GM23338 (cell line): ENCODE measurements around the gene ECHDC3. TPM values are rescaled to one million over a fixed set of nuclear protein-coding genes. Genes with fewer than 3 reads are reported as not detected.

Source experiments
- ATAC-seq: fragments of 200-7000 bp; cut with Tn5 transposase; 3 replicates; pipeline ENCODE4 v1.9.1; 2020
- DNase-seq: peaks from one replicate; pipeline ENCODE4 v3.0.0-alpha.2; 2015; ENCODE audit warnings: low spot score
- H2AFZ ChIP-seq: fragments of 200-600 bp; sonication (generic); 2 replicates; pipeline ENCODE4 v1.8.0; 2016; ENCODE audit warnings: antibody characterized with exemption, mild to moderate bottlenecking, moderate library complexity
- H3F3A ChIP-seq: fragments of 200-600 bp; sonication (generic); replicated peaks from 2 replicates; pipeline ENCODE4 v1.8.0; 2017; ENCODE audit warnings: antibody characterized with exemption, mixed run types, low read depth
- H3K27ac ChIP-seq: fragments of 200-600 bp; sonication (generic); 2 replicates; pipeline ENCODE4 v1.6.1; 2016; ENCODE audit warnings: low read depth
- H3K27me3 ChIP-seq: fragments of 200-600 bp; sonication (generic); 2 replicates; pipeline ENCODE4 v1.8.0; 2016; ENCODE audit warnings: mild to moderate bottlenecking, mixed run types, moderate library complexity; ENCODE audit not compliant: insufficient read depth
- H3K36me3 ChIP-seq: fragments of 200-600 bp; sonication (generic); 2 replicates; pipeline ENCODE4 v1.8.0; 2016; ENCODE audit warnings: mild to moderate bottlenecking; ENCODE audit not compliant: insufficient read depth
- H3K4me1 ChIP-seq: fragments of 200-600 bp; sonication (generic); 2 replicates; pipeline ENCODE4 v1.8.0; 2016; ENCODE audit warnings: mild to moderate bottlenecking, moderate library complexity; ENCODE audit not compliant: insufficient read depth
- H3K4me2 ChIP-seq: fragments of 200-600 bp; sonication (generic); 2 replicates; pipeline ENCODE4 v1.7.1; 2017; ENCODE audit warnings: mixed run types
- H3K4me3 ChIP-seq: fragments of 200-600 bp; sonication (generic); 2 replicates; pipeline ENCODE4 v1.6.1; 2016; ENCODE audit warnings: mixed run types
- H3K79me2 ChIP-seq: fragments of 200-600 bp; sonication (generic); replicated peaks from 2 replicates; pipeline ENCODE4 v1.8.0; 2017; ENCODE audit warnings: mild to moderate bottlenecking; ENCODE audit not compliant: insufficient read depth
- H3K9me2 ChIP-seq: fragments of 200-600 bp; sonication (generic); 2 replicates; pipeline ENCODE4 v1.8.0; 2017; ENCODE audit not compliant: insufficient read depth
- H4K20me1 ChIP-seq: fragments of 200-600 bp; sonication (generic); replicated peaks from 2 replicates; pipeline ENCODE4 v1.8.0; 2017; ENCODE audit warnings: mild to moderate bottlenecking; ENCODE audit not compliant: insufficient read depth
- H3K27ac Mint-ChIP-seq: 2 replicates; pipeline ENCODE4 v1.8.0; 2020; ENCODE audit warnings: inconsistent platforms, mild to moderate bottlenecking, moderate library complexity, mixed read lengths
- H3K27me3 Mint-ChIP-seq: 3 replicates; pipeline ENCODE4 v1.8.0; 2022; ENCODE audit warnings: low read depth, mild to moderate bottlenecking, moderate library complexity, mixed read lengths, inconsistent platforms; ENCODE audit not compliant: insufficient read depth, poor library complexity
- H3K36me3 Mint-ChIP-seq: 3 replicates; pipeline ENCODE4 v1.8.0; 2021; ENCODE audit warnings: low read depth, mild to moderate bottlenecking, inconsistent platforms, moderate library complexity, mixed read lengths
- H3K4me1 Mint-ChIP-seq: 3 replicates; pipeline ENCODE4 v1.8.0; 2020; ENCODE audit warnings: mild to moderate bottlenecking, inconsistent platforms, mixed read lengths
- H3K4me3 Mint-ChIP-seq: 3 replicates; pipeline ENCODE4 v1.8.0; 2021; ENCODE audit warnings: moderate library complexity, mild to moderate bottlenecking, inconsistent platforms, mixed read lengths
- H3K9me3 Mint-ChIP-seq: 3 replicates; pipeline ENCODE4 v1.8.0; 2020; ENCODE audit warnings: moderate library complexity, mild to moderate bottlenecking, inconsistent platforms, mixed read lengths
- CREB1 ChIP-seq: fragments of 250-450 bp; sonication (Bioruptor Pico); IDR thresholded peaks from 2 replicates; pipeline ENCODE4 v1.5.0; 2020; ENCODE audit warnings: low read depth, mild to moderate bottlenecking, moderate library complexity
- CTCF ChIP-seq, 2 experiments: fragments of 200-600 bp in 1 of 2; sonication (generic) in 1 of 2; conservative IDR thresholded peaks; 2 replicates each; pipeline versions ENCODE4 v1.5.1 to v1.6.1; 2016 to 2017; ENCODE audit warnings: antibody characterized with exemption in 2 of 2, low read depth in 2 of 2, mild to moderate bottlenecking in 2 of 2, moderate library complexity in 1 of 2
- ETS1 ChIP-seq: IDR thresholded peaks from 2 replicates; pipeline ENCODE4 v1.6.1; 2016; ENCODE audit warnings: antibody characterized with exemption
- EZH2 ChIP-seq: fragments of 200-600 bp; sonication (generic); IDR thresholded peaks from one replicate; pipeline ENCODE4 v1.8.0; 2017; ENCODE audit warnings: antibody characterized with exemption, mild to moderate bottlenecking, low read depth; ENCODE audit not compliant: unreplicated experiment
- EZH2phosphoT487 ChIP-seq: fragments of 200-600 bp; sonication (generic); IDR thresholded peaks from one replicate; pipeline ENCODE4 v1.8.1; 2018; ENCODE audit warnings: antibody characterized with exemption; ENCODE audit not compliant: unreplicated experiment
- JUNB ChIP-seq: IDR thresholded peaks from one replicate; pipeline ENCODE4 v1.6.1; 2016; ENCODE audit warnings: antibody characterized with exemption; ENCODE audit not compliant: unreplicated experiment
- NANOG ChIP-seq: IDR thresholded peaks from 2 replicates; pipeline ENCODE4 v1.6.1; 2016; ENCODE audit warnings: antibody characterized with exemption, borderline replicate concordance
- POLR2AphosphoS5 ChIP-seq: IDR thresholded peaks from 2 replicates; pipeline ENCODE4 v1.6.1; 2016; ENCODE audit warnings: antibody characterized with exemption, low read depth
- REST ChIP-seq: IDR thresholded peaks from one replicate; pipeline ENCODE4 v1.6.1; 2018; ENCODE audit warnings: antibody characterized with exemption; ENCODE audit not compliant: unreplicated experiment
- STAT1 ChIP-seq: IDR thresholded peaks from one replicate; pipeline ENCODE4 v1.6.1; 2016; ENCODE audit warnings: antibody characterized with exemption; ENCODE audit not compliant: unreplicated experiment
- ZNF114 ChIP-seq: fragments of 250-450 bp; sonication (Bioruptor Pico); IDR thresholded peaks from 2 replicates; pipeline ENCODE4 v1.5.0; 2020; ENCODE audit warnings: mild to moderate bottlenecking, moderate library complexity
- ZNF331 ChIP-seq: fragments of 250-450 bp; sonication (Bioruptor Pico); IDR thresholded peaks from 2 replicates; pipeline ENCODE4 v1.5.0; 2020; ENCODE audit warnings: low read depth, mild to moderate bottlenecking, moderate library complexity
- polyA plus RNA-seq: library from polyadenylated mRNA; unstranded; fragments of >200 nt; fragmentation: Nextera tagmentation; extraction: Ambion mirVana; gene quantifications from 2 replicates; pipeline ENCODE4 v1.2.1, GENCODE V29; 2016
- total RNA-seq: library from RNA; depleted of rRNA; stranded (reverse); fragments of >200 nt; shearing (Covaris generic); gene quantifications from 2 replicates; pipeline ENCODE4 v1.2.3, GENCODE V29; 2014

ECHDC3 gene
- total and polyA plus RNA-seq, 2 experiments from 2014 or later = 16.3 to 50.1 TPM

- ATAC-seq (no peak), DNase-seq (no peak)
- H3K4me3 Mint-ChIP-seq = no peak overlapping the region
- H3K27me3 Mint-ChIP-seq = no peaks in the 10 kb centered on the region
- Histone ChIP-seq H3K4me2 (no peak overlapping the region), H2AFZ (no peak overlapping the region), H3K27ac (no peak overlapping the region), H3K36me3 (no peaks in the 10 kb centered on the region), H3K79me2 (no peaks in the 10 kb centered on the region), H3K4me3 (no peak overlapping the region), H3K4me1 (no peaks in the 10 kb centered on the region), H3K9me2 (no peaks in the 10 kb centered on the region), H3K27me3 (no peaks in the 10 kb centered on the region), H4K20me1 (no peaks in the 10 kb centered on the region), H3F3A (no peaks in the 10 kb centered on the region)
- peaks cover 6% of the 10 kb centered on the region; the same call in 2 of the 3 replicates for H3K4me1 Mint-ChIP-seq
- peaks cover 2% of the 10 kb centered on the region; the same call in 1 of the 3 replicates for H3K9me3 Mint-ChIP-seq
- TF ChIP-seq JUNB = no peak
- TF ChIP-seq ZNF331 (CRISPR knock-in tag) = no peak
- no peak for TF ChIP-seq EZH2phosphoT487
- no peak for TF ChIP-seq POLR2AphosphoS5
- TF ChIP-seq STAT1 = no peak
- no peak for TF ChIP-seq ZNF114 (CRISPR knock-in tag)
- no peak for TF ChIP-seq NANOG
- no peak for TF ChIP-seq CTCF (conservative IDR thresholded peaks at IDR 0.05; ENCODE audit: low read depth in 2 of 2)
- TF ChIP-seq CREB1 = no peak
- TF ChIP-seq ETS1 = no peak
- no peak for TF ChIP-seq REST
- no peak for TF ChIP-seq EZH2
- no peaks in the 10 kb centered on the region; the same call in 2 of the 3 replicates for H3K36me3 Mint-ChIP-seq
- H3K27ac Mint-ChIP-seq = no peak overlapping the region
These were observed 38.9 kb downstream of the ECHDC3 start for GRCh38 chr10:11781114-11781513.
